Upper lobe of left lung (tissue), 6 donors: ENCODE measurements around the gene CCNT2. TPM values are rescaled to one million over a fixed set of nuclear protein-coding genes. Genes with fewer than 3 reads are reported as not detected.

ENCODE experiments used
- ATAC-seq, 2 donors: fragments of 200-7000 bp; cut with Tn5 transposase; one replicate each; pipeline ENCODE4 v1.9.1; 2022; ENCODE audit warnings: mild to moderate bottlenecking in 2 of 2, moderate library complexity in 2 of 2; ENCODE audit not compliant: low FRiP score in 2 of 2
- DNase-seq, 2 donors: peaks; one replicate each; pipeline ENCODE4 v3.0.0-alpha.2; 2019 to 2020
- H3K27ac ChIP-seq, 4 donors: fragments of 200-600 bp; sonication (generic); one replicate each; pipeline ENCODE4 v1.5.1; 2016 to 2019
- H3K27me3 ChIP-seq, 4 donors: fragments of 200-600 bp; sonication (generic); one replicate each; pipeline ENCODE4 v1.5.1; 2017 to 2019
- H3K36me3 ChIP-seq, 4 donors: fragments of 200-600 bp; sonication (generic); one replicate each; pipeline ENCODE4 v1.5.1; 2016 to 2019
- H3K4me1 ChIP-seq, 4 donors: fragments of 200-600 bp; sonication (generic); one replicate each; pipeline ENCODE4 v1.5.1; 2018 to 2019
- H3K4me3 ChIP-seq, 4 donors: fragments of 200-600 bp; sonication (generic); one replicate each; pipeline ENCODE4 v1.5.1; 2017 to 2019; ENCODE audit warnings: mild to moderate bottlenecking in 2 of 4, moderate library complexity in 1 of 4
- H3K9me3 ChIP-seq, 4 donors: fragments of 200-600 bp; sonication (generic); one replicate each; pipeline ENCODE4 v1.5.1; 2018 to 2019
- EP300 ChIP-seq, 4 donors: sonication (generic); formaldehyde crosslinking; IDR thresholded peaks; one replicate each; pipeline ENCODE4 v1.5.1; 2017; ENCODE audit warnings: antibody characterized with exemption in 4 of 4, control low read depth in 2 of 4
- POLR2A ChIP-seq, 4 donors: fragments of 450-650 bp; IDR thresholded peaks; one replicate each; pipeline ENCODE4 v1.5.1; 2016 to 2017; ENCODE audit warnings: antibody characterized with exemption in 4 of 4, mild to moderate bottlenecking in 2 of 4
- POLR2AphosphoS5 ChIP-seq, 2 donors: sonication (generic); formaldehyde crosslinking; IDR thresholded peaks; one replicate each; pipeline ENCODE4 v1.5.1; 2017; ENCODE audit warnings: antibody characterized with exemption in 2 of 2
- WGBS, 2 donors: methylation state at CpG; one replicate each; pipeline ENCODE4 v1.1.5; 2017 to 2018; 5-methylcytosine and 5-hydroxymethylcytosine counted together
- total RNA-seq, 6 donors: library from RNA; depleted of rRNA in 4 of 6; stranded (reverse); fragments of >200 nt in 4 of 6; gene quantifications; one replicate each; pipeline versions ENCODE4 v1.1.0 to v1.2.1, GENCODE V29; 2016 to 2021
- TF ChIP-seq, protein P1 (sequence below), 6 experiments: fragments of 450-650 bp in 4 of 6; fragments of 200-600 bp in 2 of 6; sonication (generic) in 2 of 6; IDR thresholded peaks; one replicate each; pipeline ENCODE4 v1.5.1; 2016 to 2019; ENCODE audit warnings: antibody characterized with exemption in 6 of 6
- donor health status: DM: no; HTN: no; CAD: no; lungs with moderate emphysema.
- donor health status: DM: no; HTN: yes; CAD: no; lungs with severe emphysema.

CCNT2 gene
- total RNA-seq, 6 donors from 2014 or later: 15.9 to 56.9 (median 32.2) TPM

DNA sequence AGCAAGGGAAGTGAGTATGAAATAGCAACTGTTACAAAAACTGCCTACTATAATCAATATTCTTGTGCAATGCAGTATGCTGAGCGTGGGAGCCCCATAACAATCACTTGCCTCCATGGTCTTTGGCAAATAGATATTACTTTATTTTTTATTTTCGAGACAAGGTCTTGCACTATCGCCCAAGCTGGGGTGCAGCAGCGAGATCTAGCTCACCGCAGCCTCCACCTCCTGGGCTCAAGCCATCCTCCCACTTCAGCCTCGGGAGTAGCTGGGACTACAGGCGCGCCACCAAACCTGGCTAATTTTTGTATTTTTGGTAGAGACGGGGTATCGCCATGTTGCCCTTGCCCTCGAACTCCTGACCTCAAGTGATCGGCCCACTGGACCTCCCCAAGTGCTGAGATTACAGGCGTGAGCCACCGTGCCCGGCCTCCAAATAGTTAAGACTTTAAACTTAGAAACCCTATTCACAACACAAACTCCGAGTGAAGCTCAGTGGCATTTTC lies 1.2 kb upstream of the CCNT2 start:
- DNase-seq: peak; percentile 16 to 27
- H3K36me3 ChIP-seq: peaks cover 0 to 3% (median 0%) of the 10 kb centered on the region in 4 donors
- TF ChIP-seq, protein P1, sequence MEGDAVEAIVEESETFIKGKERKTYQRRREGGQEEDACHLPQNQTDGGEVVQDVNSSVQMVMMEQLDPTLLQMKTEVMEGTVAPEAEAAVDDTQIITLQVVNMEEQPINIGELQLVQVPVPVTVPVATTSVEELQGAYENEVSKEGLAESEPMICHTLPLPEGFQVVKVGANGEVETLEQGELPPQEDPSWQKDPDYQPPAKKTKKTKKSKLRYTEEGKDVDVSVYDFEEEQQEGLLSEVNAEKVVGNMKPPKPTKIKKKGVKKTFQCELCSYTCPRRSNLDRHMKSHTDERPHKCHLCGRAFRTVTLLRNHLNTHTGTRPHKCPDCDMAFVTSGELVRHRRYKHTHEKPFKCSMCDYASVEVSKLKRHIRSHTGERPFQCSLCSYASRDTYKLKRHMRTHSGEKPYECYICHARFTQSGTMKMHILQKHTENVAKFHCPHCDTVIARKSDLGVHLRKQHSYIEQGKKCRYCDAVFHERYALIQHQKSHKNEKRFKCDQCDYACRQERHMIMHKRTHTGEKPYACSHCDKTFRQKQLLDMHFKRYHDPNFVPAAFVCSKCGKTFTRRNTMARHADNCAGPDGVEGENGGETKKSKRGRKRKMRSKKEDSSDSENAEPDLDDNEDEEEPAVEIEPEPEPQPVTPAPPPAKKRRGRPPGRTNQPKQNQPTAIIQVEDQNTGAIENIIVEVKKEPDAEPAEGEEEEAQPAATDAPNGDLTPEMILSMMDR (IDR thresholded peaks at IDR 0.05): no peak
- TF ChIP-seq EP300 (IDR thresholded peaks at IDR 0.05) (no peak), POLR2A (IDR thresholded peaks at IDR 0.05) (no peak)
- H3K27ac ChIP-seq: peak overlapping the region; percentile 96 to 100 (median 97)
- H3K27me3 ChIP-seq: no peaks in the 10 kb centered on the region
- no peak for ATAC-seq
- no peaks in the 10 kb centered on the region for H3K9me3 ChIP-seq
- peak overlapping the region; percentile 39 to 89 (median 73) for H3K4me3 ChIP-seq
- H3K4me1 ChIP-seq: peaks cover 28 to 36% (median 32%) of the 10 kb centered on the region in 4 donors
- WGBS, 2 donors: 35 to 40% methylated on average over 10 to 16 of the region's 16 CpGs

DNA sequence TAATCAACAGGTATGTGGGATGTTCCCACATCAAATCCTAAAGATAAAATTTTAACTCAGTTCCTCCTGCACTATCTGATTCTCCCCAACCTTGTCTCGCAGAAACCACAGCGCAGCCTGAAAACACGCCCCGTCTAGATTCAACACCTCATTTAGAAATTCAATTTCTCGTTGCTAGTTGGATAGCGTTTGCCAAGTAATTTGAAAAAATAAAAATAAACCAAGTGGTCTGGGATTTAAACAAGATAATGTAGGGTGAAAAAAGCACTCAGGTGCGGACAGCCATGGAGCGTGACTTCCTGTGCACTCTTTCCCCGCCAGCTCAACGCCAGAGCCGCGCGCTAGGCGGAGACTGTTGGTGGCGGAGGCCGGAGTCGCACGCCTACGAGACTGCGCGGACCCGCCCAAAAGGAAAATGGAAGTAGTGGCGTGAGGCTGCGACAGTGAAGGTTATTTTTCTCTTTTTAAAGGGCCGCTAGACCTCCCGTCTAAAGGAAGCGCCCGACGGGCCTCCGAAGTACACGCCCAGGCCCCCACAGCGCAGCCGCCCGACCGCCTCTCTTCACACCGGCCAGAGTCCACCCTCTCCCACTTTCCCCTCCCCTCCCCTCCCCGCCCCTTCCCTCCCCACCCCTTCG lies 615 bp upstream of the CCNT2 start:
- Histone ChIP-seq H3K9me3 (no peaks in the 10 kb centered on the region), H3K27me3 (no peaks in the 10 kb centered on the region), H3K4me3 (peak overlapping the region; percentile 39 to 89 (median 73)), H3K4me1 (peaks cover 29 to 42% (median 37%) of the 10 kb centered on the region in 4 donors), H3K36me3 (peaks cover 0 to 3% (median 0%) of the 10 kb centered on the region in 4 donors), H3K27ac (peak overlapping the region; percentile 96 to 100 (median 97))
- ATAC-seq: peak; percentile 88 to 96
- WGBS, 2 donors: 0% methylated on average over 37 of the region's 38 CpGs
- no peak for DNase-seq
- TF ChIP-seq POLR2AphosphoS5 (IDR thresholded peaks at IDR 0.05) (peak; percentile 23 to 74), POLR2A (IDR thresholded peaks at IDR 0.05) (peak in 3 of 4 donors; percentile 80 to 91 (median 83)), EP300 (IDR thresholded peaks at IDR 0.05) (no peak)
- TF ChIP-seq, protein P1 (IDR thresholded peaks at IDR 0.05): peak in 3 of 6 experiments; percentile 9 to 46 (median 32)

DNA sequence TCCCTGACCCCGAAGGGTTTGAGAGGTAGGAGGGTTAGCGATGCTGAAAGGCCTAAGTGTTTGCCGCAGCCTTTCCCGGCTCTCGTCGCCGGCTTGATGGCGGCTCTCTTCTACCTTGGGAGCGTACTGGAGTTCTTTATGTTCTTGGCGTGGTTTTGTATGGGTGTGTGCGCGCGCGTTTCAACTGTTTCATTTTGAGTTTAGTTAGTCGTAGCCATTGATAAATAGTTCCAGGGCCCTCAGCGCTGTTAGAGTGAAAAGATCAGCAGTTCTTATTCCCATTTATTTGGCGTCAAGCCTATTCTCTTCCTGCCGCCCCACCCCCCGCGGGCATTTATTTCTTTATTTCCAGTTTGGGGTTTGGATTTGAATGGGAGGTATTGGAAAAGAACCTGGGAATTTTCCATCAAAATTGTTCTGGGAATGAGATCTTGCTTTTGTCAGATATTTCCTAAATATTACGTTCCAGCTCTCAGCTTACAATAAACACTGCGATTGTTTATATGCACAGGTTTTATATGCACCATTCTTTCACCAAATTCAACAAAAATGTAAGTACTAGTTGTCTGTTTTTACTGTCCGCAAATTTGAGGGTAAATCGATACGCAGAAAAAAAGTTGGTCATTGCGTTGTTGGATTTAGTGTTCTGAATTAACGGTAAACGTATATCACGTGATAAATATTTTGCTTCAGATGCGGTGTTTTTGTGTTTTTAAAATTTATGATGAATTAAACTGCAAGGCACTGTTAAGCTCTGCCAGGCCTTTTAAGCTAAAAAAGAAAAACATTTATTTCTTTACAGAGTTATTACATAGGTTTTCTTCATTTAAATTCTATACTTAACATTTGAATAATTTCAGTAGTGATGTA lies 954 bp downstream of the CCNT2 start:
- peak overlapping the region; percentile 61 to 95 (median 87) for H3K4me3 ChIP-seq
- TF ChIP-seq EP300 (IDR thresholded peaks at IDR 0.05) (no peak), POLR2A (IDR thresholded peaks at IDR 0.05) (no peak), POLR2AphosphoS5 (IDR thresholded peaks at IDR 0.05) (no peak)
- TF ChIP-seq, protein P1 (IDR thresholded peaks at IDR 0.05): no peak
- no peaks in the 10 kb centered on the region for H3K9me3 ChIP-seq
- H3K36me3 ChIP-seq: peaks cover 0 to 10% (median 0%) of the 10 kb centered on the region in 4 donors
- 1 to 3% methylated on average over 30 of the region's 30 CpGs for WGBS, 2 donors
- peak in 1 of 2 donors; percentile 18 for ATAC-seq
- DNase-seq: peak in 1 of 2 donors; percentile 44
- H3K4me1 ChIP-seq: peaks cover 36 to 53% (median 44%) of the 10 kb centered on the region in 4 donors
- H3K27ac ChIP-seq: peak overlapping the region; percentile 96 to 100 (median 97)
- no peaks in the 10 kb centered on the region for H3K27me3 ChIP-seq

DNA sequence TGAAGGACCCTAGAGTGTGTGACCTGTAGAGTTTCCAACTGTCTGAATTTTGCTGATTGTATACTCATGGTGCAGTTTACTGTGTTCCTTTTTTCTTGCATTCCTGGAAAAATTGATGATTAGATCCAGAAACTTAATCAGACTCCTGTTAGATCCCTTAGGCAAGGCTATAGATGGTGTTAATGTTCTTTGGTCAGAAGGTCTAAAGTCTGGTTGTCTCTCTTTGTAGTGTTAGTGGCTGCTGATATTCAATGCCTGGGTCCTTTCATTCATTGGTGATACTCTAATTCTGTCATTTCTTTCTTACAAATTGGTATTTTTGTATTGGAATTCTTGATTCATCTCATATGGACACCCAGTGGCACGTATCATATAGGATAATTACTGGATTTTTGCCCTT lies 6.3 kb downstream of the CCNT2 start:
- Histone ChIP-seq H3K4me1 (peaks cover 49 to 79% (median 60%) of the 10 kb centered on the region in 4 donors), H3K27ac (no peak overlapping the region)

More for the DNA sequence above, 6.3 kb downstream of the CCNT2 start:
- no peak overlapping the region for H3K4me3 ChIP-seq
- 95 to 100% methylated on average over 1 of the region's 1 CpG for WGBS, 2 donors
- no peaks in the 10 kb centered on the region for H3K9me3 ChIP-seq
- peaks cover 0 to 18% (median 0%) of the 10 kb centered on the region in 4 donors for H3K36me3 ChIP-seq
- H3K27me3 ChIP-seq: no peaks in the 10 kb centered on the region
- no peak for DNase-seq
- ATAC-seq: no peak
- TF ChIP-seq POLR2AphosphoS5 (IDR thresholded peaks at IDR 0.05): no peak
- TF ChIP-seq, protein P1 (IDR thresholded peaks at IDR 0.05): no peak
- no peak for TF ChIP-seq POLR2A (IDR thresholded peaks at IDR 0.05)
- no peak for TF ChIP-seq EP300 (IDR thresholded peaks at IDR 0.05)
